ENCODE data around the gene TMEM8B. TPM values are rescaled to one million over a fixed set of nuclear protein-coding genes. Genes with fewer than 3 reads are reported as not detected.

The TMEM8B gene
- total and polyA plus RNA-seq, 9 of the 15 experiments (the other 6 are each of a cell fraction or from before 2014, with no cell fraction given), result 0.01 to 2.2 (median 1.1) TPM

DNA sequence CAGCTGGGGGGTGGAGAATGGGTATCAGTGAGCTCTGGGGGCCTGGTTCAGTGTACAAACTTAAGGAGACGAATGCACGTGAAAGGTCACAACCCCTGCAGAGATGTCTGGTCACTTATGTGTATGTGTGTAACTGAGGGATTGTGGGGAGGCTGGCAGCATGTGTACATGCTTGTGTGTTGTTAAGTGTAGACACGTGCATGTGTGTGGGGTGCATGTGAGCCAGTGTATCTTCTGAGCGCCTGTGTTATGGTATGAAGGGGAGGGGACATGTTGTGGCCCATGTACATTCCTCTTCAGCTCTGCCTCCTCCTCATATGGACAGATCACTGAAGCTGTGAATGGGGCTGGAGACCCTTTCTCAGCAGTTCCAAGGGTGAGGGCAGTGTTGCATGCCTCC lies 2.0 kb downstream of the TMEM8B start (continued):
- TF ChIP-seq, protein P1, sequence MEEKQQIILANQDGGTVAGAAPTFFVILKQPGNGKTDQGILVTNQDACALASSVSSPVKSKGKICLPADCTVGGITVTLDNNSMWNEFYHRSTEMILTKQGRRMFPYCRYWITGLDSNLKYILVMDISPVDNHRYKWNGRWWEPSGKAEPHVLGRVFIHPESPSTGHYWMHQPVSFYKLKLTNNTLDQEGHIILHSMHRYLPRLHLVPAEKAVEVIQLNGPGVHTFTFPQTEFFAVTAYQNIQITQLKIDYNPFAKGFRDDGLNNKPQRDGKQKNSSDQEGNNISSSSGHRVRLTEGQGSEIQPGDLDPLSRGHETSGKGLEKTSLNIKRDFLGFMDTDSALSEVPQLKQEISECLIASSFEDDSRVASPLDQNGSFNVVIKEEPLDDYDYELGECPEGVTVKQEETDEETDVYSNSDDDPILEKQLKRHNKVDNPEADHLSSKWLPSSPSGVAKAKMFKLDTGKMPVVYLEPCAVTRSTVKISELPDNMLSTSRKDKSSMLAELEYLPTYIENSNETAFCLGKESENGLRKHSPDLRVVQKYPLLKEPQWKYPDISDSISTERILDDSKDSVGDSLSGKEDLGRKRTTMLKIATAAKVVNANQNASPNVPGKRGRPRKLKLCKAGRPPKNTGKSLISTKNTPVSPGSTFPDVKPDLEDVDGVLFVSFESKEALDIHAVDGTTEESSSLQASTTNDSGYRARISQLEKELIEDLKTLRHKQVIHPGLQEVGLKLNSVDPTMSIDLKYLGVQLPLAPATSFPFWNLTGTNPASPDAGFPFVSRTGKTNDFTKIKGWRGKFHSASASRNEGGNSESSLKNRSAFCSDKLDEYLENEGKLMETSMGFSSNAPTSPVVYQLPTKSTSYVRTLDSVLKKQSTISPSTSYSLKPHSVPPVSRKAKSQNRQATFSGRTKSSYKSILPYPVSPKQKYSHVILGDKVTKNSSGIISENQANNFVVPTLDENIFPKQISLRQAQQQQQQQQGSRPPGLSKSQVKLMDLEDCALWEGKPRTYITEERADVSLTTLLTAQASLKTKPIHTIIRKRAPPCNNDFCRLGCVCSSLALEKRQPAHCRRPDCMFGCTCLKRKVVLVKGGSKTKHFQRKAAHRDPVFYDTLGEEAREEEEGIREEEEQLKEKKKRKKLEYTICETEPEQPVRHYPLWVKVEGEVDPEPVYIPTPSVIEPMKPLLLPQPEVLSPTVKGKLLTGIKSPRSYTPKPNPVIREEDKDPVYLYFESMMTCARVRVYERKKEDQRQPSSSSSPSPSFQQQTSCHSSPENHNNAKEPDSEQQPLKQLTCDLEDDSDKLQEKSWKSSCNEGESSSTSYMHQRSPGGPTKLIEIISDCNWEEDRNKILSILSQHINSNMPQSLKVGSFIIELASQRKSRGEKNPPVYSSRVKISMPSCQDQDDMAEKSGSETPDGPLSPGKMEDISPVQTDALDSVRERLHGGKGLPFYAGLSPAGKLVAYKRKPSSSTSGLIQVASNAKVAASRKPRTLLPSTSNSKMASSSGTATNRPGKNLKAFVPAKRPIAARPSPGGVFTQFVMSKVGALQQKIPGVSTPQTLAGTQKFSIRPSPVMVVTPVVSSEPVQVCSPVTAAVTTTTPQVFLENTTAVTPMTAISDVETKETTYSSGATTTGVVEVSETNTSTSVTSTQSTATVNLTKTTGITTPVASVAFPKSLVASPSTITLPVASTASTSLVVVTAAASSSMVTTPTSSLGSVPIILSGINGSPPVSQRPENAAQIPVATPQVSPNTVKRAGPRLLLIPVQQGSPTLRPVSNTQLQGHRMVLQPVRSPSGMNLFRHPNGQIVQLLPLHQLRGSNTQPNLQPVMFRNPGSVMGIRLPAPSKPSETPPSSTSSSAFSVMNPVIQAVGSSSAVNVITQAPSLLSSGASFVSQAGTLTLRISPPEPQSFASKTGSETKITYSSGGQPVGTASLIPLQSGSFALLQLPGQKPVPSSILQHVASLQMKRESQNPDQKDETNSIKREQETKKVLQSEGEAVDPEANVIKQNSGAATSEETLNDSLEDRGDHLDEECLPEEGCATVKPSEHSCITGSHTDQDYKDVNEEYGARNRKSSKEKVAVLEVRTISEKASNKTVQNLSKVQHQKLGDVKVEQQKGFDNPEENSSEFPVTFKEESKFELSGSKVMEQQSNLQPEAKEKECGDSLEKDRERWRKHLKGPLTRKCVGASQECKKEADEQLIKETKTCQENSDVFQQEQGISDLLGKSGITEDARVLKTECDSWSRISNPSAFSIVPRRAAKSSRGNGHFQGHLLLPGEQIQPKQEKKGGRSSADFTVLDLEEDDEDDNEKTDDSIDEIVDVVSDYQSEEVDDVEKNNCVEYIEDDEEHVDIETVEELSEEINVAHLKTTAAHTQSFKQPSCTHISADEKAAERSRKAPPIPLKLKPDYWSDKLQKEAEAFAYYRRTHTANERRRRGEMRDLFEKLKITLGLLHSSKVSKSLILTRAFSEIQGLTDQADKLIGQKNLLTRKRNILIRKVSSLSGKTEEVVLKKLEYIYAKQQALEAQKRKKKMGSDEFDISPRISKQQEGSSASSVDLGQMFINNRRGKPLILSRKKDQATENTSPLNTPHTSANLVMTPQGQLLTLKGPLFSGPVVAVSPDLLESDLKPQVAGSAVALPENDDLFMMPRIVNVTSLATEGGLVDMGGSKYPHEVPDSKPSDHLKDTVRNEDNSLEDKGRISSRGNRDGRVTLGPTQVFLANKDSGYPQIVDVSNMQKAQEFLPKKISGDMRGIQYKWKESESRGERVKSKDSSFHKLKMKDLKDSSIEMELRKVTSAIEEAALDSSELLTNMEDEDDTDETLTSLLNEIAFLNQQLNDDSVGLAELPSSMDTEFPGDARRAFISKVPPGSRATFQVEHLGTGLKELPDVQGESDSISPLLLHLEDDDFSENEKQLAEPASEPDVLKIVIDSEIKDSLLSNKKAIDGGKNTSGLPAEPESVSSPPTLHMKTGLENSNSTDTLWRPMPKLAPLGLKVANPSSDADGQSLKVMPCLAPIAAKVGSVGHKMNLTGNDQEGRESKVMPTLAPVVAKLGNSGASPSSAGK (IDR thresholded peaks at IDR 0.05), result no peak
- TF ChIP-seq NFATC3 (IDR thresholded peaks at IDR 0.05) (no peak), SRSF3 (IDR thresholded peaks at IDR 0.05; ENCODE audit: insufficient read depth, low read length) (no peak), SMAD1 (IDR thresholded peaks at IDR 0.05; ENCODE audit: low read depth, low read length, partially characterized antibody) (no peak), FOXJ3 (CRISPR knock-in tag; IDR thresholded peaks at IDR 0.05) (no peak), TEAD1 (CRISPR knock-in tag; IDR thresholded peaks at IDR 0.05) (no peak), L3MBTL2 (IDR thresholded peaks at IDR 0.05) (no peak), YBX1 (IDR thresholded peaks at IDR 0.05) (no peak)
- TF ChIP-seq, protein P2, sequence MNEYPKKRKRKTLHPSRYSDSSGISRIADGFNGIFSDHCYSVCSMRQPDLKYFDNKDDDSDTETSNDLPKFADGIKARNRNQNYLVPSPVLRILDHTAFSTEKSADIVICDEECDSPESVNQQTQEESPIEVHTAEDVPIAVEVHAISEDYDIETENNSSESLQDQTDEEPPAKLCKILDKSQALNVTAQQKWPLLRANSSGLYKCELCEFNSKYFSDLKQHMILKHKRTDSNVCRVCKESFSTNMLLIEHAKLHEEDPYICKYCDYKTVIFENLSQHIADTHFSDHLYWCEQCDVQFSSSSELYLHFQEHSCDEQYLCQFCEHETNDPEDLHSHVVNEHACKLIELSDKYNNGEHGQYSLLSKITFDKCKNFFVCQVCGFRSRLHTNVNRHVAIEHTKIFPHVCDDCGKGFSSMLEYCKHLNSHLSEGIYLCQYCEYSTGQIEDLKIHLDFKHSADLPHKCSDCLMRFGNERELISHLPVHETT (CRISPR knock-in tag; conservative IDR thresholded peaks at IDR 0.05 in 1 of 2, IDR thresholded peaks at IDR 0.05 in 1 of 2), result no peak
- TF ChIP-seq, protein P3, sequence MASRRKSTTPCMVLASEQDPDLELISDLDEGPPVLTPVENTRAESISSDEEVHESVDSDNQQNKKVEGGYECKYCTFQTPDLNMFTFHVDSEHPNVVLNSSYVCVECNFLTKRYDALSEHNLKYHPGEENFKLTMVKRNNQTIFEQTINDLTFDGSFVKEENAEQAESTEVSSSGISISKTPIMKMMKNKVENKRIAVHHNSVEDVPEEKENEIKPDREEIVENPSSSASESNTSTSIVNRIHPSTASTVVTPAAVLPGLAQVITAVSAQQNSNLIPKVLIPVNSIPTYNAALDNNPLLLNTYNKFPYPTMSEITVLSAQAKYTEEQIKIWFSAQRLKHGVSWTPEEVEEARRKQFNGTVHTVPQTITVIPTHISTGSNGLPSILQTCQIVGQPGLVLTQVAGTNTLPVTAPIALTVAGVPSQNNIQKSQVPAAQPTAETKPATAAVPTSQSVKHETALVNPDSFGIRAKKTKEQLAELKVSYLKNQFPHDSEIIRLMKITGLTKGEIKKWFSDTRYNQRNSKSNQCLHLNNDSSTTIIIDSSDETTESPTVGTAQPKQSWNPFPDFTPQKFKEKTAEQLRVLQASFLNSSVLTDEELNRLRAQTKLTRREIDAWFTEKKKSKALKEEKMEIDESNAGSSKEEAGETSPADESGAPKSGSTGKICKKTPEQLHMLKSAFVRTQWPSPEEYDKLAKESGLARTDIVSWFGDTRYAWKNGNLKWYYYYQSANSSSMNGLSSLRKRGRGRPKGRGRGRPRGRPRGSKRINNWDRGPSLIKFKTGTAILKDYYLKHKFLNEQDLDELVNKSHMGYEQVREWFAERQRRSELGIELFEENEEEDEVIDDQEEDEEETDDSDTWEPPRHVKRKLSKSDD (conservative IDR thresholded peaks at IDR 0.05; ENCODE audit: low read length), result no peak
- TF ChIP-seq, protein P4, sequence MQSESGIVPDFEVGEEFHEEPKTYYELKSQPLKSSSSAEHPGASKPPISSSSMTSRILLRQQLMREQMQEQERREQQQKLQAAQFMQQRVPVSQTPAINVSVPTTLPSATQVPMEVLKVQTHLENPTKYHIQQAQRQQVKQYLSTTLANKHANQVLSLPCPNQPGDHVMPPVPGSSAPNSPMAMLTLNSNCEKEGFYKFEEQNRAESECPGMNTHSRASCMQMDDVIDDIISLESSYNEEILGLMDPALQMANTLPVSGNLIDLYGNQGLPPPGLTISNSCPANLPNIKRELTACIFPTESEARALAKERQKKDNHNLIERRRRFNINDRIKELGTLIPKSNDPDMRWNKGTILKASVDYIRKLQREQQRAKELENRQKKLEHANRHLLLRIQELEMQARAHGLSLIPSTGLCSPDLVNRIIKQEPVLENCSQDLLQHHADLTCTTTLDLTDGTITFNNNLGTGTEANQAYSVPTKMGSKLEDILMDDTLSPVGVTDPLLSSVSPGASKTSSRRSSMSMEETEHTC (IDR thresholded peaks at IDR 0.05), result no peak
